Stimulated activated memory B cell treated with anti-CD40 and anti-IgM and Interleukin-4, amounts not matched to agents 10 μg/mL and 1 μg/mL and 100 μg/mL, for 72 hours (primary cell): ENCODE measurements around the gene PLB1.

Experiments used
- ATAC-seq: fragments of 150-1000 bp; cut with Tn5 transposase; 2 replicates; pipeline ENCODE4 v1.10.0; 2021
- H3K27ac Mint-ChIP-seq: one replicate; pipeline ENCODE4 v1.8.0; 2022; ENCODE audit warnings: mild to moderate bottlenecking, mixed read lengths
- H3K27me3 Mint-ChIP-seq: one replicate; pipeline ENCODE4 v1.8.0; 2022; ENCODE audit warnings: mixed read lengths
- H3K36me3 Mint-ChIP-seq: one replicate; pipeline ENCODE4 v1.8.0; 2022; ENCODE audit warnings: mixed read lengths
- H3K4me1 Mint-ChIP-seq: one replicate; pipeline ENCODE4 v1.8.0; 2022; ENCODE audit warnings: mixed read lengths
- H3K4me3 Mint-ChIP-seq: one replicate; pipeline ENCODE4 v1.8.0; 2022; ENCODE audit warnings: mild to moderate bottlenecking, moderate library complexity, mixed read lengths
- H3K9me3 Mint-ChIP-seq: one replicate; pipeline ENCODE4 v1.8.0; 2022; ENCODE audit warnings: mixed read lengths

PLB1 gene

DNA sequence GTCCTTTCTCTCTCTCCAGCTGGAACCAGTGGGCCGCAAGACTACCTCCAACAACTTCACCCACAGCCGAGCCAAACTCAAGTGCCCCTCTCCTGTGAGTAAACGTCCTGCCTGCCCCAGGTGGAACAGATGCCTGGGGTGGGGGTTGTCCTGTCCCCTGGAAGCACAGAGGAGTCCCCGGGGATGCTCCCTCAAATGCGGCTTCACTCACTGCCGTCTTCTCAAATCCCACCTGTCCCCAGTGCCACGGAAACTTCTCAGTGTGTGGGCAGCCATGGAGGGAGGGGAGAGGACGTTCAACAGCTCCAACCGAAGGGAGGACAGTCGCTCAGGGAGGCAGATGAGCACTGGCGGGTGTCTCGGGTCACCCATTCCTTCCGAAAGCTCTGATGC is 145.0 kb downstream of the PLB1 start:
- Mint-ChIP-seq H3K4me1 (peaks cover 13% of the 10 kb centered on the region), H3K4me3 (no peak overlapping the region), H3K36me3 (no peaks in the 10 kb centered on the region), H3K27me3 (no peaks in the 10 kb centered on the region), H3K9me3 (no peaks in the 10 kb centered on the region), H3K27ac (no peak overlapping the region)
- no peak for ATAC-seq

- no peak for ATAC-seq
- Mint-ChIP-seq H3K4me3 (no peak overlapping the region), H3K36me3 (no peaks in the 10 kb centered on the region), H3K27ac (no peak overlapping the region), H3K27me3 (no peaks in the 10 kb centered on the region), H3K9me3 (no peaks in the 10 kb centered on the region), H3K4me1 (peaks cover 14% of the 10 kb centered on the region)
These were observed 146.9 kb downstream of the PLB1 start for GRCh38 chr2:28642796-28643195.

DNA sequence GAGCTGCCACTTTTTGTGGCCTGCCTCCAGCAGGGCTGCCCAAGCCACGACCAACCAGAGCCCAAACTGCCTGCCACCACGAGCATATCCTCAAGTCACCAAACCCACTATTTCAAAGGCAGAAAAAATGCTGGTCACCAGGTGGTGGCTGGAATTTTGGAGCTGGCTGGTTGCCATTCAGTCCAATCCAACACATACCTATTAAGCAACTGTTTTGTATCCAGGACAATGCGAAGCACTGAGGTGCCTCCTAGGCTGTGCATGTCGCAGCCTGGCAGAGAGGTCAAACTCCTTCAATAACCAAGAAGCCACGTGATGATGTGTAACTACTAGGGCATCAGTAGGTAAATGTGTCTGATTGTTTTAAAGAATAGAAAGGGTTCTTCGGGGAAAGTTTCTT is 147.5 kb downstream of the PLB1 start:
- ATAC-seq: no peak
- H3K27me3 Mint-ChIP-seq: no peaks in the 10 kb centered on the region
- H3K4me1 Mint-ChIP-seq: peaks cover 14% of the 10 kb centered on the region
- no peak overlapping the region for H3K27ac Mint-ChIP-seq
- H3K9me3 Mint-ChIP-seq: no peaks in the 10 kb centered on the region
- no peaks in the 10 kb centered on the region for H3K36me3 Mint-ChIP-seq
- no peak overlapping the region for H3K4me3 Mint-ChIP-seq

DNA sequence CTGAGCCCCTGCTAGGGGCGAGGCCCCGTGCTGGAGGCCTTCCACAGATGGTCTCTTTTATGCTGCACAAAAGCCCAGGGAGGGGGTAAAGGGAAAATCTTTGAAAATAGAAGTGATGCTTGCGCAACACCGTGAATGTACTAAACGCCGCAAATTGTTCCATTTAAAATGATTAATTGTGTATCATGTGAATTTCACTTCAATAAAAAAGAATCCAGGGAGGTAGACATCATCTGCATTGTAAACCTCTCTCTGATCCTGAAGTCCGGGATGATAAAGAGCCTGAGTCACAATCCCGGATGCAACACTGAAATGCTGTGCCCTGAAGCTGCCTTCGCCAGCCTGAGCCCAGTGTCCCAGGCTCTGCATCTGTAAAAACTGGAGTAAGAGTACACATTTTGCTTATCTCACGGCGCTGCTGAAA is 148.1 kb downstream of the PLB1 start:
- no peak for ATAC-seq
- Mint-ChIP-seq H3K36me3 (no peaks in the 10 kb centered on the region), H3K9me3 (no peaks in the 10 kb centered on the region), H3K27me3 (no peaks in the 10 kb centered on the region), H3K4me1 (peaks cover 12% of the 10 kb centered on the region), H3K4me3 (no peak overlapping the region), H3K27ac (no peak overlapping the region)

DNA sequence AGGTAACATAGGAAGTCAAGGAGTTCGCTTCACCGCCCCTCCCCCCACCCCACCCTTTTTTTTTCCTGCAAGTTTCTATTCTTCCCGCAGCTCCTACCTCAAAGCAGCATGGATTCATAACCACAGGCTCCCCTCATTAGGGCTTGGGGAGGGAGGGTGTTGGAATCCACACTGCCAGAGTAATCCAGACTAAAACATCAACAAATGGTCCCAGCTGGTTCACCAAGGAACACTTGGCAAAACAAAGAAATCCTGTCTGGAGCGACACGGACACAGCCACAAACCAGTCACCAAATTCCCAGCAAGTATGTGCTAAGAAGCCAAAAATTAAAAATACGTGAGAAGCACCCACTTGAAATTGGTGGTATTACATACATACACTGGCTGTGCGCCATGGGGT is 148.9 kb downstream of the PLB1 start:
- no peak overlapping the region for H3K27ac Mint-ChIP-seq
- no peaks in the 10 kb centered on the region for H3K9me3 Mint-ChIP-seq
- no peak for ATAC-seq
- peaks cover 18% of the 10 kb centered on the region for H3K4me1 Mint-ChIP-seq
- H3K4me3 Mint-ChIP-seq: no peak overlapping the region
- H3K27me3 Mint-ChIP-seq: no peaks in the 10 kb centered on the region
- no peaks in the 10 kb centered on the region for H3K36me3 Mint-ChIP-seq

GRCh38 chr2:28645553-28645952 is 149.7 kb downstream of the PLB1 start:
- Mint-ChIP-seq H3K36me3 (no peaks in the 10 kb centered on the region), H3K4me3 (no peak overlapping the region), H3K27ac (no peak overlapping the region), H3K27me3 (no peaks in the 10 kb centered on the region), H3K4me1 (peaks cover 26% of the 10 kb centered on the region), H3K9me3 (no peaks in the 10 kb centered on the region)
- no peak for ATAC-seq

- Mint-ChIP-seq H3K36me3 (no peaks in the 10 kb centered on the region), H3K9me3 (no peaks in the 10 kb centered on the region), H3K27me3 (no peaks in the 10 kb centered on the region), H3K4me3 (no peak overlapping the region), H3K27ac (peak overlapping the region; percentile 74), H3K4me1 (peaks cover 30% of the 10 kb centered on the region)
- peak; percentile 60 for ATAC-seq
These were observed 151.8 kb downstream of the PLB1 start for GRCh38 chr2:28647682-28648081.

DNA sequence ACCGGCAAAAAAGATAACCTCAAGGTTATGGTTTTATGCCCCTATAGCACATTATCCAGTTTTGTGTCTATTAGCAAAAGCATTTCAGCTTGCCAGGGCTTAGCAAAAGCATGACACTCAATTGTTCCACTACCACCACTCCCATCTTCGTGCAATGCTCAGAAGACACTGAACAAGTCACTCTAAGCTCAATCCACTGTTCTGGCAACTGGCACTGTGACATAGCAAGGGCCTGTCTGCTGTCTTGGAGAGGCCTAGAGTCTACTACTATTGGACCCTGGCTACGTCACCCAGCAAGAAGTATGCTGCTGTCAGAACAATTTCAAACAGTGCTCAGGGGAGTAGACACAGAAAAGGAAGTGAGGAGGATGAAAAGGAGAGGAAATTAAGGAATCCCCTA is 152.3 kb downstream of the PLB1 start:
- Mint-ChIP-seq H3K27ac (peak overlapping the region; percentile 74), H3K4me3 (no peak overlapping the region), H3K9me3 (no peaks in the 10 kb centered on the region), H3K27me3 (no peaks in the 10 kb centered on the region), H3K4me1 (peaks cover 30% of the 10 kb centered on the region), H3K36me3 (no peaks in the 10 kb centered on the region)
- ATAC-seq: peak; percentile 58

DNA sequence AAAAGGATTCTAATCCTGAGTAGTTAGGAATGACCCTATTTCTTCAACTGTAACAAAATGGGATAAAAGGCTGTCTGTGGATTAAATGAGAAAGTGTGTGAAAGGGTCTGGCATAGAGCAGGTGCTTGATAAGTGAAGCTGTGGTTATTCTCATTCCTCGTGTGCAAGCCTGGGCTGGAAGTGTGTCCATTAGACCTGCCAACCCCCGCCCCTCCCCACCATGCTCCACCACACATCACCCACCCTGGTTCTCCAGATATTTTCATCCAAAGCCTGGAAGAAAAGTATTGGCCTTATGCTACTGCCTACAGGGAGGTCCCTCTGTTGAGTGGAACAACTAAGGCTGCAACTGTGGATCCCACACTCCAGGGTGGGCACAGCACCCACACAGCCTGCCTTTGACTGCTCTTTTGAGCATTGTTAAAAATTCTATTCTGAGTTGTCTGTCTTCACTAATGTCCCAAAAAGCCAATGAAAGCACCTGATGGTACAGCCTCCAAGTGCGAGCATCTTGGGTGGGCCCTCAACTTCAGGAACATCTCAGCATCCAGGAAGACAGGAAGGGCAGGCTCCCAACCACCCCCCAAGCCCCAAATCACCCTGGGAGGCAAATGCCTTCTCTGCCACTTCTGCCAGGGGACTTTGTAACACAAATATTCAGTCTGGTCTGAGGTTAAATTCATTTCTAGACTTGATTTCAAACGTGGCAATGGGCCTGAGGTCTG is 153.0 kb downstream of the PLB1 start:
- no peaks in the 10 kb centered on the region for H3K27me3 Mint-ChIP-seq

DNA sequence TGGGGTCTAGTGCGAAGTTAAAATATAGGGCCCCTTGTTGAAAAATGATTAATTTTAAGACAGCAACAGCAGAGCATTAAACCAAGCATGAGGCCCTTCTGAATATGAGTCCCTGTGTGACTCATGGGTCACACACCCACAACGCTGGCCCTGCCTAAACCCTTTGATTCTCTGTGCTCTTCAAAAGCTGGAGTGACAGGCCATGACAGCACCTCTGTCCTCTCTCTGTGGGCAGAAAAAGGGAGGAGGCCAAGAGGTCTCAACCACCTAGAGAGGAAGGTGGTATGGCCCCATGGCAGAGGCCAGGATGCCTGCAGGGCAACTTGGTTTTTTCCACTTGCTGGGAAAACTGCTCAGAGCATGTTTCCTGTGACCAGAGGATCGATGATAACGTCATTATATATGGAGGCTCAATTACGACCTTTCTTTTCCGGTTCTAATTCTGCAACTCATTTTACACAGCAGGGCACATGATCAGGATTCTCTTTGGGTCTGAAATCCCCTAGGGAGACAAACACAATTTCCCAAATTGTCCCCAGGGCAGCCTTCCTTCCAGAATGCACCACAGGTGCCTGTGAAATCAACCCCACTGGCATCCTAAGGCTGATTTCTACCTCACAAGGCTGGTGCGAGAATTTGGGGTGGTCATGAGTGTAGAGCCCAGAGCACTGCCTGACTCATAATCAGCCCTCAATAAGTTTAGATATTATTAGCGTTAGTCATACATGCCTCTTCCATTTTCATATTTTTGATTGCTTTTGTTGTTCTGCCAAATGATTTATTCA is 153.8 kb downstream of the PLB1 start:
- no peaks in the 10 kb centered on the region for H3K36me3 Mint-ChIP-seq
- peak overlapping the region; percentile 24 for H3K4me3 Mint-ChIP-seq
- no peaks in the 10 kb centered on the region for H3K9me3 Mint-ChIP-seq
- H3K27ac Mint-ChIP-seq: peak overlapping the region; percentile 74
- H3K4me1 Mint-ChIP-seq: peaks cover 30% of the 10 kb centered on the region
- H3K27me3 Mint-ChIP-seq: no peaks in the 10 kb centered on the region
- peak; percentile 80 for ATAC-seq

More for the DNA sequence above, 153.0 kb downstream of the PLB1 start:
- peak overlapping the region; percentile 74 for H3K27ac Mint-ChIP-seq
- no peak overlapping the region for H3K4me3 Mint-ChIP-seq
- ATAC-seq: no peak
- no peaks in the 10 kb centered on the region for H3K36me3 Mint-ChIP-seq
- H3K4me1 Mint-ChIP-seq: peaks cover 30% of the 10 kb centered on the region
- no peaks in the 10 kb centered on the region for H3K9me3 Mint-ChIP-seq

DNA sequence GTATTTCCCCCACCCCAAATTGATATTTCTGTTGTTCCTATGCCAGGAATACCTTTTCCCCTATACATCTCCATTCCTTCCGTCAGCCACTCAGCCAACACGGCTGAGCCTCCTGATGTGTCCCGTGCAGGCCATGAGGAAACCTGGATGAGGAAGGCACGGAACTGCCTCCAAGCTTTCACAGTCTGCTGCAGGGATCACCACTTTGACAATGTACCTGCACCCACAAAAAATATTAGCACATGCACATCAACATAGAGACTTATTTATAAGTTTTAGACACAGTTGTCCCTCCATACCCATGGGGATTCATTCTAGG is 154.4 kb downstream of the PLB1 start:
- H3K27me3 Mint-ChIP-seq: no peaks in the 10 kb centered on the region
- peaks cover 30% of the 10 kb centered on the region for H3K4me1 Mint-ChIP-seq
- H3K9me3 Mint-ChIP-seq: no peaks in the 10 kb centered on the region
- peak overlapping the region; percentile 24 for H3K4me3 Mint-ChIP-seq
- ATAC-seq: peak; percentile 26
- H3K36me3 Mint-ChIP-seq: no peaks in the 10 kb centered on the region
- peak overlapping the region; percentile 74 for H3K27ac Mint-ChIP-seq

- Mint-ChIP-seq H3K36me3 (no peaks in the 10 kb centered on the region), H3K4me1 (peaks cover 30% of the 10 kb centered on the region), H3K27me3 (no peaks in the 10 kb centered on the region), H3K4me3 (no peak overlapping the region), H3K9me3 (no peaks in the 10 kb centered on the region), H3K27ac (no peak overlapping the region)
- no peak for ATAC-seq
These were observed 156.4 kb downstream of the PLB1 start for GRCh38 chr2:28652217-28652616.

- ATAC-seq: no peak
- Mint-ChIP-seq H3K4me1 (peaks cover 17% of the 10 kb centered on the region), H3K27me3 (no peaks in the 10 kb centered on the region), H3K9me3 (no peaks in the 10 kb centered on the region), H3K4me3 (no peak overlapping the region), H3K36me3 (no peaks in the 10 kb centered on the region), H3K27ac (no peak overlapping the region)
These were observed 158.2 kb downstream of the PLB1 start for GRCh38 chr2:28653892-28654662.

GRCh38 chr2:28654663-28655320 is 158.9 kb downstream of the PLB1 start:
- Mint-ChIP-seq H3K36me3 (no peaks in the 10 kb centered on the region), H3K4me3 (no peak overlapping the region), H3K4me1 (peaks cover 11% of the 10 kb centered on the region), H3K9me3 (no peaks in the 10 kb centered on the region), H3K27ac (no peak overlapping the region), H3K27me3 (no peaks in the 10 kb centered on the region)
- no peak for ATAC-seq

DNA sequence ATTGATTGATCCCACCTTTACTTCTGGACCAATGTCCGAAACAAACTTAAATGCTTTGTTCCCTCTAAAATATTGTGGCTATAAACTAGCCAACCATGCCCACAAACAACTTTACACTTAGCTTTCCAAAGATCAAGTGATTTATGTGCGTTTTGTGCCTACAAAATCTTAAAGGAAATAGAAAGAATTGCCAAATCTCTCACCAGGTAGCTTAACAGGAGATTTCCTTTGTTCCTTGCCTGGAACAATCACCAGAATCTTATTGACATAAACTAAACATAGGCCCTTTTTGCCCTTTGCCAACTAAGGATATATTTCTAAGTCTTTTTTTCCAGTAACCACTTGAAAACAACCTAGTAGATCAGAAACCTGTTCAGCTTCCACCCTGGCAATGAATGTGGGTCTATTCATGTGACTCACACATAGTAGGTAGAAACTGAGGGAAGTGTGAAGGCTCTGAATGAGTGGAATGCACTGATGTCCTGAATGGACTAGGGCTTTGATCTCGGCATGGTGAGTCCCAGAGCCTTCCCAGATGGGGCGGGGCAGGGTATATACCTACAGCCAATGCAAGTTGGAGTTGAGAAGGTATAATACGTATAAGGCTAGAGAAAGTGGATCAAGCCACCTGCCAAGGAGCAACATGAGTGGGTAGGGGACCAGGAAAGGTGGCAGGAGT is 161.2 kb downstream of the PLB1 start:
- Mint-ChIP-seq H3K27ac (no peak overlapping the region), H3K4me3 (no peak overlapping the region), H3K27me3 (no peaks in the 10 kb centered on the region), H3K9me3 (no peaks in the 10 kb centered on the region), H3K36me3 (no peaks in the 10 kb centered on the region), H3K4me1 (no peaks in the 10 kb centered on the region)
- no peak for ATAC-seq
